CD4-positive, alpha-beta T cell (primary cell): ENCODE measurements around the gene HLCS. TPM values are rescaled to one million over a fixed set of nuclear protein-coding genes. Genes with fewer than 3 reads are reported as not detected.

Experiments used
- ATAC-seq: fragments of 200-7000 bp; cut with Tn5 transposase; one replicate; pipeline ENCODE4 v1.10.0; 2022; ENCODE audit warnings: mild to moderate bottlenecking; ENCODE audit not compliant: poor library complexity
- CTCF ChIA-PET: fragments of 350-600 bp; sonication (Branson Sonifier 250); formaldehyde crosslinking; loops from one replicate; lab custom pipeline; 2021; ENCODE audit warnings: antibody characterized with exemption, inconsistent platforms; lab: Charles Lee
- POLR2A ChIA-PET: fragments of 350-600 bp; sonication (Branson Sonifier 250); formaldehyde crosslinking; loops from one replicate; lab custom pipeline; 2021; ENCODE audit warnings: antibody characterized with exemption, inconsistent platforms; lab: Charles Lee
- DNase-seq, 14 experiments: peaks; one replicate each; pipeline ENCODE4 v3.0.0-alpha.2; 2013 to 2020; ENCODE audit warnings: mixed read lengths in 2 of 14
- H3K27ac ChIP-seq, 2 donors: one replicate each; pipeline versions ENCODE4 v1.5.1 to v1.7.0; 2013; ENCODE audit warnings: low read length in 2 of 2, low read depth in 1 of 2, mild to moderate bottlenecking in 1 of 2
- H3K27me3 ChIP-seq, 2 experiments: 1 replicate in 1 of 2; 2 replicates in 1 of 2; pipeline versions ENCODE4 v1.6.1 to v1.7.0; 2013; ENCODE audit warnings: low read length in 2 of 2, control low read depth in 1 of 2, mild to moderate bottlenecking in 1 of 2, moderate library complexity in 1 of 2; ENCODE audit not compliant: insufficient read depth in 2 of 2, control insufficient read depth in 1 of 2
- H3K36me3 ChIP-seq: one replicate; pipeline ENCODE4 v1.6.1; 2013; ENCODE audit warnings: low read length, control low read depth; ENCODE audit not compliant: insufficient read depth
- H3K4me1 ChIP-seq: one replicate; pipeline ENCODE4 v1.6.1; 2013; ENCODE audit warnings: low read length, control low read depth; ENCODE audit not compliant: insufficient read depth
- H3K4me3 ChIP-seq: one replicate; pipeline ENCODE4 v1.5.1; 2013; ENCODE audit warnings: mild to moderate bottlenecking, low read length, moderate library complexity
- H3K9me3 ChIP-seq, 2 experiments: 1 replicate in 1 of 2; 2 replicates in 1 of 2; pipeline versions ENCODE4 v1.6.1 to v1.7.0; 2013; ENCODE audit warnings: low read length in 2 of 2, mild to moderate bottlenecking in 2 of 2, control low read depth in 1 of 2, moderate library complexity in 1 of 2; ENCODE audit not compliant: control insufficient read depth in 1 of 2, insufficient read depth in 1 of 2
- H3K27ac Mint-ChIP-seq: one replicate; pipeline ENCODE4 v1.8.0; 2020; ENCODE audit warnings: mixed read lengths
- H3K27me3 Mint-ChIP-seq: one replicate; pipeline ENCODE4 v1.8.0; 2021; ENCODE audit warnings: mixed read lengths
- H3K36me3 Mint-ChIP-seq: one replicate; pipeline ENCODE4 v1.8.0; 2021; ENCODE audit warnings: low read depth, mixed read lengths
- H3K4me1 Mint-ChIP-seq: one replicate; pipeline ENCODE4 v1.8.0; 2021; ENCODE audit warnings: low read depth, mixed read lengths
- H3K4me3 Mint-ChIP-seq: one replicate; pipeline ENCODE4 v1.8.0; 2020; ENCODE audit warnings: mild to moderate bottlenecking, mixed read lengths
- H3K9me3 Mint-ChIP-seq: one replicate; pipeline ENCODE4 v1.8.0; 2020; ENCODE audit warnings: mixed read lengths
- CTCF ChIP-seq: fragments of 200-600 bp; IDR thresholded peaks from one replicate; pipeline ENCODE4 v1.8.0; 2022; ENCODE audit warnings: antibody characterized with exemption, mild to moderate bottlenecking
- intact Hi-C, 2 experiments: fragments of 100-400 bp; cut with DNase I in 1 of 2; cut with micrococcal nuclease in 1 of 2; formaldehyde crosslinking; loops; one replicate each; pipeline versions ENCODE4 v1.15.1 to v1.9.0; 2023 to 2025; cut with DNase I, micrococcal nuclease
- total RNA-seq, 174 experiments: library from RNA in 2 of 174; stranded (reverse) in 2 of 174; gene quantifications; one replicate each; pipeline ENCODE4 v1.2.3 and lab custom pipeline; 2021 to 2026

HLCS gene
- total RNA-seq, 2 experiments from 2014 or later = 8.1 to 10.0 TPM

GRCh38 chr21:36891121-36891520, 75.3 kb downstream of the HLCS start:
- ChIA-PET CTCF (no interaction called here), POLR2A (no interaction called here)
- DNase-seq (no peak), ATAC-seq (no peak)
- Mint-ChIP-seq H3K27me3 (no peaks in the 10 kb centered on the region), H3K36me3 (peaks cover 77% of the 10 kb centered on the region), H3K4me1 (no peaks in the 10 kb centered on the region), H3K27ac (no peak overlapping the region), H3K4me3 (no peak overlapping the region), H3K9me3 (no peaks in the 10 kb centered on the region)
- Histone ChIP-seq H3K36me3 (peaks cover 10% of the 10 kb centered on the region), H3K4me3 (no peak overlapping the region), H3K27me3 (no peaks in the 10 kb centered on the region), H3K9me3 (no peaks in the 10 kb centered on the region), H3K4me1 (no peaks in the 10 kb centered on the region), H3K27ac (no peak overlapping the region)
- intact Hi-C loops = no loop called here
- TF ChIP-seq CTCF = no peak

- no peak for TF ChIP-seq CTCF
- no peak overlapping the region for H3K4me3 Mint-ChIP-seq
- intact Hi-C loops = no loop called here
- Histone ChIP-seq H3K4me1 (no peaks in the 10 kb centered on the region), H3K27ac (no peak overlapping the region), H3K9me3 (peaks cover 0 to 3% of the 10 kb centered on the region in 2 experiments), H3K27me3 (no peaks in the 10 kb centered on the region), H3K4me3 (no peak overlapping the region), H3K36me3 (peaks cover 10% of the 10 kb centered on the region)
- H3K9me3 Mint-ChIP-seq = no peaks in the 10 kb centered on the region
- H3K36me3 Mint-ChIP-seq = peaks cover 74% of the 10 kb centered on the region
- H3K4me1 Mint-ChIP-seq = no peaks in the 10 kb centered on the region
- POLR2A ChIA-PET = no interaction called here
- no peaks in the 10 kb centered on the region for H3K27me3 Mint-ChIP-seq
- H3K27ac Mint-ChIP-seq = no peak overlapping the region
- CTCF ChIA-PET = no interaction called here
- ATAC-seq (no peak), DNase-seq (no peak)
Measured at GRCh38 chr21:36890086-36890485, 76.4 kb downstream of the HLCS start.

- POLR2A ChIA-PET = no interaction called here
- H3K4me1 ChIP-seq = no peaks in the 10 kb centered on the region
- Mint-ChIP-seq H3K9me3 (peaks cover 3% of the 10 kb centered on the region), H3K27ac (no peak overlapping the region), H3K27me3 (no peaks in the 10 kb centered on the region), H3K4me1 (no peaks in the 10 kb centered on the region), H3K4me3 (no peak overlapping the region), H3K36me3 (peaks cover 74% of the 10 kb centered on the region)
- H3K27ac ChIP-seq = no peak overlapping the region
- CTCF ChIA-PET = no interaction called here
- DNase-seq (no peak), ATAC-seq (no peak)
- TF ChIP-seq CTCF = no peak
- no peaks in the 10 kb centered on the region for H3K27me3 ChIP-seq
- H3K9me3 ChIP-seq = peaks cover 0 to 4% of the 10 kb centered on the region in 2 experiments
- H3K4me3 ChIP-seq = no peak overlapping the region
- peaks cover 11% of the 10 kb centered on the region for H3K36me3 ChIP-seq
- intact Hi-C loops = no loop called here
Measured at GRCh38 chr21:36889401-36889800, 77.1 kb downstream of the HLCS start.
